Activated B cell treated with CpG ODN at 0.5 μM for 24 hours (primary cell): ENCODE measurements around the gene LIPG. TPM values are rescaled to one million over a fixed set of nuclear protein-coding genes. Genes with fewer than 3 reads are reported as not detected.
"Not testable (repeated sequence)": the region's sequence is repeated elsewhere in the genome, so short reads cannot be mapped to it uniquely, and the experiment has no call there.

Experiments used
- ATAC-seq: fragments of 200-7000 bp; cut with Tn5 transposase; one replicate; pipeline ENCODE4 v1.10.0; 2021; ENCODE audit warnings: low read depth, mild to moderate bottlenecking, moderate library complexity
- CTCF ChIA-PET: fragments of 350-600 bp; sonication (Branson Sonifier 250); formaldehyde crosslinking; loops from one replicate; lab custom pipeline; 2021; ENCODE audit warnings: antibody characterized with exemption; lab: Charles Lee
- POLR2A ChIA-PET: fragments of 350-600 bp; sonication (Branson Sonifier 250); formaldehyde crosslinking; loops from one replicate; lab custom pipeline; 2021; ENCODE audit warnings: antibody characterized with exemption; lab: Charles Lee
- DNase-seq: peaks from one replicate; pipeline ENCODE4 v3.0.0; 2022
- H3K27ac Mint-ChIP-seq: one replicate; pipeline ENCODE4 v1.8.0; 2020; ENCODE audit warnings: mixed read lengths
- H3K27me3 Mint-ChIP-seq: one replicate; pipeline ENCODE4 v1.8.0; 2021; ENCODE audit warnings: mixed read lengths
- H3K36me3 Mint-ChIP-seq: one replicate; pipeline ENCODE4 v1.8.0; 2021; ENCODE audit warnings: low read depth, mixed read lengths
- H3K4me1 Mint-ChIP-seq: one replicate; pipeline ENCODE4 v1.8.0; 2021; ENCODE audit warnings: mixed read lengths
- H3K4me3 Mint-ChIP-seq: one replicate; pipeline ENCODE4 v1.8.0; 2020; ENCODE audit warnings: mild to moderate bottlenecking, mixed read lengths
- H3K9me3 Mint-ChIP-seq: one replicate; pipeline ENCODE4 v1.8.0; 2020; ENCODE audit warnings: mixed read lengths
- CTCF ChIP-seq: fragments of 200-600 bp; IDR thresholded peaks from one replicate; pipeline ENCODE4 v1.8.0; 2022; ENCODE audit warnings: antibody characterized with exemption, mild to moderate bottlenecking
- intact Hi-C: fragments of 100-400 bp; cut with micrococcal nuclease; formaldehyde crosslinking; loops from one replicate; pipeline ENCODE4 v1.15.1; 2024
- total RNA-seq: library from RNA; stranded (reverse); gene quantifications from 2 replicates; pipeline ENCODE4 v1.2.3, GENCODE V29; 2022

The LIPG gene
- total RNA-seq, result 0.29 TPM in 1 of 2 replicates, not detected in the other

GRCh38 chr18:49561289-49562193, at the start of gene LIPG:
LIPG (plus strand) TSS chr18:49562057; CDS start chr18:49562309, 252 bp downstream.
- peaks cover 32% of the 10 kb centered on the region for H3K4me1 Mint-ChIP-seq
- H3K27ac Mint-ChIP-seq, result no peak within 1 kb of the TSS
- DNase-seq (peak; percentile 15), ATAC-seq (peak; percentile 61)
- intact Hi-C loops, result loop anchor here (5.0 kb wide), 1 partner anchor 796 kb away; no protein-coding TSS in a partner anchor
- H3K36me3 Mint-ChIP-seq, result no peaks in the 10 kb centered on the region
- TF ChIP-seq CTCF, result no peak
- CTCF ChIA-PET, result no interaction called here
- POLR2A ChIA-PET, result no interaction called here
- H3K9me3 Mint-ChIP-seq, result no peaks in the 10 kb centered on the region
- peaks cover 73% of the 10 kb centered on the region for H3K27me3 Mint-ChIP-seq
- peak within 1 kb of the TSS; percentile 73 for H3K4me3 Mint-ChIP-seq

- H3K36me3 Mint-ChIP-seq, H3K4me1 Mint-ChIP-seq, CTCF ChIA-PET, H3K9me3 Mint-ChIP-seq, DNase-seq, ATAC-seq, H3K27ac Mint-ChIP-seq, POLR2A ChIA-PET, H3K4me3 Mint-ChIP-seq, H3K27me3 Mint-ChIP-seq: not testable (repeated sequence)
- intact Hi-C loops, result loop anchor here (5.0 kb wide), 1 partner anchor 1036 kb away; no protein-coding TSS in a partner anchor
Observed at GRCh38 chr18:49512876-49513275, 49.0 kb upstream of the LIPG start.

GRCh38 chr18:49514577-49514976, 47.3 kb upstream of the LIPG start:
- Mint-ChIP-seq H3K36me3 (no peaks in the 10 kb centered on the region), H3K4me3 (no peak overlapping the region), H3K27me3 (peaks cover 8% of the 10 kb centered on the region), H3K27ac (no peak overlapping the region), H3K4me1 (no peaks in the 10 kb centered on the region), H3K9me3 (no peaks in the 10 kb centered on the region)
- ATAC-seq (no peak), DNase-seq (no peak)
- CTCF ChIA-PET, result interaction anchor here (1.1 kb wide), 1 partner anchor 346 kb away, joined by 3 read pairs; no protein-coding TSS in a partner anchor
- intact Hi-C loops, result loop anchor here (5.0 kb wide), 1 partner anchor 1037 kb away; no protein-coding TSS in a partner anchor
- TF ChIP-seq CTCF, result no peak
- POLR2A ChIA-PET, result no interaction called here

- H3K9me3 Mint-ChIP-seq, DNase-seq, POLR2A ChIA-PET, intact Hi-C loops, H3K27me3 Mint-ChIP-seq, H3K27ac Mint-ChIP-seq, H3K4me3 Mint-ChIP-seq, ATAC-seq, H3K36me3 Mint-ChIP-seq, H3K4me1 Mint-ChIP-seq: not testable (repeated sequence)
- CTCF ChIA-PET, result interaction anchor here (1.1 kb wide), 1 partner anchor 346 kb away, joined by 3 read pairs; no protein-coding TSS in a partner anchor
Observed at GRCh38 chr18:49515003-49515402, 46.9 kb upstream of the LIPG start.

- Mint-ChIP-seq H3K9me3 (no peaks in the 10 kb centered on the region), H3K4me3 (no peak overlapping the region), H3K36me3 (no peaks in the 10 kb centered on the region), H3K27ac (no peak overlapping the region), H3K4me1 (no peaks in the 10 kb centered on the region), H3K27me3 (peaks cover 8% of the 10 kb centered on the region)
- ChIA-PET CTCF (no interaction called here), POLR2A (no interaction called here)
- TF ChIP-seq CTCF, result no peak
- intact Hi-C loops, result no loop called here
- DNase-seq (no peak), ATAC-seq (no peak)
Observed at GRCh38 chr18:49515516-49515915, 46.3 kb upstream of the LIPG start.

- CTCF ChIA-PET, result no interaction called here
- no peak for DNase-seq
- Mint-ChIP-seq H3K4me1 (no peaks in the 10 kb centered on the region), H3K9me3 (no peaks in the 10 kb centered on the region), H3K27me3 (peaks cover 9% of the 10 kb centered on the region), H3K4me3 (no peak overlapping the region), H3K27ac (no peak overlapping the region), H3K36me3 (no peaks in the 10 kb centered on the region)
- intact Hi-C loops, result no loop called here
- no peak for ATAC-seq
- POLR2A ChIA-PET, result no interaction called here
- TF ChIP-seq CTCF, result no peak
Observed at GRCh38 chr18:49517483-49517882, 44.4 kb upstream of the LIPG start.
